ENCODE results near the gene LGR5. TPM values are rescaled to one million over a fixed set of nuclear protein-coding genes. Genes with fewer than 3 reads are reported as not detected.
"Not testable (repeated sequence)": the region's sequence is repeated elsewhere in the genome, so short reads cannot be mapped to it uniquely, and the experiment has no call there.

LGR5 gene
- total and polyA plus RNA-seq, 2 donors (not counting 3 experiments of a cell fraction or from before 2014, with no cell fraction given), result not detected

DNA sequence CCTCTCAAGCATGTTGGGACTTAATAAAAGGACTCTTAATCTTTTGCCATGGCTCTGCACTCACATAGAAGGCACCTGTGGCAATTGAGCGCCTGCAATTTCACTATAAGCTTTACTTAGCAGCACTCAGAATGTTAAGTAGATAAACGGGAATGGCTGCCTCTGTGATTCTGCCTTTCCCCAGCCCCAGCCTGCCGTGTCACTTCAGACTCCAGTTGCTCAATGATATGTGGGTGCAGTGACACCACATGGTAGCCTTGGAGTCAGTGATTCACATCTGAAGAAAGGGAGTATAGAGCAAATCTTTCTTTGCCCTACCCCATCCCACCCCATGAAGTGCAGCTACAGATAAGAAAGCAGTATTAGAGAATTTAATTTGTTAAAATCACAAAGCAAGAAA lies 127.9 kb downstream of the LGR5 start:
- H4K20me1 ChIP-seq (replicated peaks; ENCODE audit: control insufficient read depth, extremely low read depth, insufficient read depth, low read length), result no peaks in the 10 kb centered on the region
- no peaks in the 10 kb centered on the region for H3K9me3 ChIP-seq (replicated peaks; ENCODE audit: control insufficient read depth, insufficient read depth, low read length)
- no peak overlapping the region for H3K27ac ChIP-seq (ENCODE audit: insufficient read depth, low read depth, low read length)
- no peak overlapping the region for H3K4me3 ChIP-seq (replicated peaks in 1 of 3; ENCODE audit: insufficient read depth in 1 of 3, low read depth in 1 of 3, low read length in 3 of 3)
- intact Hi-C loops (cut with micrococcal nuclease) (no loop called here), dilution Hi-C loops (cut with MboI; ENCODE audit: extremely low pct_ligation_motif_present, low sequenced_read_pairs) (no loop called here)
- peaks cover 2% of the 10 kb centered on the region in 2 experiments for H3K27me3 ChIP-seq (ENCODE audit: control insufficient read depth in 2 of 2, insufficient read depth in 2 of 2, low read length in 2 of 2)
- TF ChIP-seq EZH2 (IDR thresholded peaks at IDR 0.05; ENCODE audit: borderline replicate concordance, low read depth, low read length, severe bottlenecking) (no peak), GATA2 (IDR thresholded peaks at IDR 0.05; ENCODE audit: insufficient read depth, insufficient read length, low read depth, low read length) (no peak), JUN (IDR thresholded peaks at IDR 0.05; ENCODE audit: borderline replicate concordance, insufficient read depth, insufficient read length, low read depth) (no peak), POLR2AphosphoS5 (IDR thresholded peaks at IDR 0.05; ENCODE audit: insufficient read depth, low read depth, low read length) (no peak), POLR2A (IDR thresholded peaks at IDR 0.05; ENCODE audit: low read depth, low read length) (no peak)
- no TSS peak for BruUV-seq (replicated peaks)
- CTCF ChIA-PET, result no interaction called here
- H3K36me3 ChIP-seq (ENCODE audit: control insufficient read depth in 2 of 2, extremely low read depth in 1 of 2, insufficient read depth in 2 of 2, low read length in 2 of 2), result no peaks in the 10 kb centered on the region
- H3K4me2 ChIP-seq (ENCODE audit: insufficient read depth, low read length), result no peak overlapping the region
- no peak for DNase-seq (ENCODE audit: low read depth, low spot score)
- H3K9me1 ChIP-seq (replicated peaks; ENCODE audit: control insufficient read depth, extremely low read depth, insufficient read depth, low read length), result no peaks in the 10 kb centered on the region
- H3K79me2 ChIP-seq (ENCODE audit: control insufficient read depth, insufficient read depth, low read length), result no peaks in the 10 kb centered on the region
- POLR2A ChIA-PET, result no interaction called here
- H2AFZ ChIP-seq (ENCODE audit: low read depth, low read length), result no peak overlapping the region
- H3K4me1 ChIP-seq (ENCODE audit: control insufficient read depth, extremely low read depth, insufficient read depth, low read length), result no peaks in the 10 kb centered on the region
- no peak for FAIRE-seq
- no peak overlapping the region for H3K9ac ChIP-seq (replicated peaks; ENCODE audit: extremely low read depth, insufficient read depth, low read length)

DNA sequence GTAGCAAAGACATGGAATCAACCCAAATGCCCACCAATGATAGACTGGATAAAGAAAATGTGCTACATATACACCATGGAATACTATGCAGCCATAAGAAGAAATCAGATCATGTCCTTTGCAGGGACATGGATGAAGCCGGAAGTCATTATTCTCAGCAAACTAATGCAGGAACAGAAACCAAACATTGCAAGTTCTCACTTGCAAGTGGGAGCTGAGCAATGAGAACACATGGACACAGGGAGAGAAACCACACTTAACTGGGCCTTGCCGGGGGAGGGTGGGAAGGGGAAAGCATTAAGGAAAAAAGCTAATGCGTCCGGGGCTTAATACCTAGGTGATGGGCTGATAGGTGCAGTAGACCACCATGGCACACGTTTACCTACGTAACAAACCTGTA lies 130.3 kb downstream of the LGR5 start:
- POLR2A ChIA-PET; BruUV-seq (replicated peaks): not testable (repeated sequence)
- CTCF ChIA-PET, result interaction anchor here (1.6 kb wide), 1 partner anchor 177 kb away, joined by 3 read pairs; no protein-coding TSS in a partner anchor

More for the DNA sequence above, 130.3 kb downstream of the LGR5 start:
- H4K20me1 ChIP-seq (replicated peaks; ENCODE audit: control insufficient read depth, extremely low read depth, insufficient read depth, low read length); H3K4me2 ChIP-seq (ENCODE audit: insufficient read depth, low read length); H3K79me2 ChIP-seq (ENCODE audit: control insufficient read depth, insufficient read depth, low read length); FAIRE-seq; intact Hi-C loops (cut with micrococcal nuclease); H3K9me1 ChIP-seq (replicated peaks; ENCODE audit: control insufficient read depth, extremely low read depth, insufficient read depth, low read length); H2AFZ ChIP-seq (ENCODE audit: low read depth, low read length); H3K4me3 ChIP-seq (replicated peaks in 1 of 3; ENCODE audit: insufficient read depth in 1 of 3, low read depth in 1 of 3, low read length in 3 of 3); dilution Hi-C loops (cut with MboI; ENCODE audit: extremely low pct_ligation_motif_present, low sequenced_read_pairs); DNase-seq (ENCODE audit: low read depth, low spot score); H3K4me1 ChIP-seq (ENCODE audit: control insufficient read depth, extremely low read depth, insufficient read depth, low read length); H3K9ac ChIP-seq (replicated peaks; ENCODE audit: extremely low read depth, insufficient read depth, low read length); H3K9me3 ChIP-seq (replicated peaks; ENCODE audit: control insufficient read depth, insufficient read depth, low read length); H3K27me3 ChIP-seq (ENCODE audit: control insufficient read depth in 2 of 2, insufficient read depth in 2 of 2, low read length in 2 of 2); H3K36me3 ChIP-seq (ENCODE audit: control insufficient read depth in 2 of 2, extremely low read depth in 1 of 2, insufficient read depth in 2 of 2, low read length in 2 of 2); H3K27ac ChIP-seq (ENCODE audit: insufficient read depth, low read depth, low read length): not testable (repeated sequence)

Measured in endothelial cell of umbilical vein (primary cell).